COR-L47 (cell line): ENCODE results near the gene SORCS1.

Experiments used
- DNase-seq: peaks from one replicate; lab custom pipeline; 2025; lab: John Stamatoyannopoulos, UW

The SORCS1 gene

DNA sequence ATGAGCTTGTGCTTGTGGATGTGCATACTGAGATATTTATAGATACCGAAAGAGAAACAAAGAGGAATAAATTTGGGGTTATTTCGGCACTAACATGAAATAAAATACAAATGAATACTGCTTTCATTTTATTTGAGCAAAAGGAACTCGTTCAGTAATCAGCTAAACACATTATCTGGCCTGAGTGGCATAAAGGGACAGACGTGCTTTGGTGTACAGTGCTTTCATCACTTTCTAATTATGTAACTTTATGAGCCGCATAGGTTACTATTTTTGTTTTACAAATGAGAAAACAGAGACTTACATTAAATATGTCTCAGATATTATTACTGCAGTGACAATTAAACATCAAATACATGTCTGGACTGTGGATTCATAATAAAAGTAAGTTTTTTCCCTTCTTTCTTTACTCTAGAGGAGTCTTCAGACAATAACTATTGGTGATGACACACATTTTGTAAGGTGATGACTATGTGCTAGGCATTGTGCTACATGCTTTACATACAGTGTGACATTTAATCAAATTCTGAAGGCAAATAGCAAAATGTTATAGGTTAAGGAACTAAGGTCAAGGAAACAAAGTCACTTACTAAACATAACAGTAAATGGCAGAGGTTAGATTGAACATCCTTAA is 503.3 kb downstream of the SORCS1 start:
- DNase-seq: no peak

DNA sequence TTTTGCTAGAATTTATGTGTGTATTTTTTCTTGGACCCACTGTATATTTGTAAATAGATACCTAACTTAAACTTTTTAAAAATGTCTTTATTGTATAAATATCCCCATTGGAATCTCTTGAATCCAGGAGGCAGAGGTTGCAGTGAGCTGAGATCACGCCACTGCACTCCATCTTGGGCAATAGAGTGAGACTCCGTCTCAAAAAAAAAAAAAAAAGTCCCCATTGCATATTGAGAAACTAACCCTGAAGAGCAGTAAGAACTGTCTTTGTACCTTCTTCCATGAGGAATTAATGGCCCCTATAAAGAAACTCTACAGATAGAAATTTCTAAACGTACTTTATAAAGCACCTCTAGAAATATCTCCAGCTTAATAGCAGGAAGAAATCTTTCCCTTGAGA is 504.0 kb downstream of the SORCS1 start:
- DNase-seq: no peak

DNA sequence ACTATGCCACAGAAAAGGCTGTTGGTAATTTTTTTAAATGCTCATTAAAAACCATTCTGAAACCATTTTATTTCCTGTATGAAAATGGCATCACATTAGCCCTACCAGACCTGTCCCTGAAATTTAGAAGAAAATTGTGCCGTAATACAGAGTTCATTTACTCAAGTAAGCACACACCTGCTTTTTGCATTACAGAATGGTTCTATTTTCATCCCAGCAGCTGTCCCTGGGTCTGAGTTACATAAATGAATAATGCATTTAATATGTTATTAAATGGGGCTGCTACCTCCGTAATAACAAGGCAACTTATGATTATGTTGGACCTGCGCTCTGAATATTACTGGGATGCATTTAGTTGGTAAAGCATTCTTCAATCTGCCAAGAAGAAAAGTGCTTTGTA is 508.9 kb downstream of the SORCS1 start:
- DNase-seq: no peak

DNA sequence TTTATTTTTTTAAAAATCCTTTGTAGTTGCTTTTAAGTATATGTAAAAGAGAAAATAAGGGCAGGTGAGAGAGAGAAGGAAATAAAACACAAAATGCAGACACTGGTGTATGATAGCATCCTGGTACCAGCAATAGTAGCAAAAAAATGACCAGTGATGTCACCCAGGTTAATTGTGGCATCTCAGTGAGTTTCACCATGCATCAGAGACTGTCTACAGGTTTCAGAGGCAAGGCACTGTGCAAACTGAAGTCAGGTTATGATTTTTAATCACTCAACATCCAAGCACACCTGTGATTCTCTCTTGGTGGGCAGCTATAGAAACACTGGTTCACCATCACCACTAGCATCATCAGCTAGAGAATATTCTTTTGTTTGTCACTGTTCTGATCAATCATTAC is 509.3 kb downstream of the SORCS1 start:
- DNase-seq: no peak

DNA sequence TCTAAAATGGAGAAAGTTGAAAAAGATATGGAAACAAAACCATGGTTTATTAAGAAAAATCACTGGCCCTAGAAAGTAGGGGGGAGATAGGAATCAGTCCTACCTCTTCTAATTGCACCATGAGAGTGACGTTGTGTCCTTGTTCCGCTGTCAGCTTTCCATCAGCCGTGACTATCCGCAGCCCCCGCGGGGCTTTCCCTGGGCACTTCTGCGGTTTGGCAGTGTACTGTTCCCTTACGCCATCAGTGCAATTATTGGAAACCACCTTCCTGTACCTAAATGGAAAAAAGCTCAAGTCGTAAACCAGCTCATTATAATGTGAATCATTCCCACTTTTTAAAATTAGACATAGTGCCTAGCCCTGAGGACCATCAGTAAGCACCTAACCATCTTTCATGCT is 512.2 kb downstream of the SORCS1 start:
- no peak for DNase-seq

DNA sequence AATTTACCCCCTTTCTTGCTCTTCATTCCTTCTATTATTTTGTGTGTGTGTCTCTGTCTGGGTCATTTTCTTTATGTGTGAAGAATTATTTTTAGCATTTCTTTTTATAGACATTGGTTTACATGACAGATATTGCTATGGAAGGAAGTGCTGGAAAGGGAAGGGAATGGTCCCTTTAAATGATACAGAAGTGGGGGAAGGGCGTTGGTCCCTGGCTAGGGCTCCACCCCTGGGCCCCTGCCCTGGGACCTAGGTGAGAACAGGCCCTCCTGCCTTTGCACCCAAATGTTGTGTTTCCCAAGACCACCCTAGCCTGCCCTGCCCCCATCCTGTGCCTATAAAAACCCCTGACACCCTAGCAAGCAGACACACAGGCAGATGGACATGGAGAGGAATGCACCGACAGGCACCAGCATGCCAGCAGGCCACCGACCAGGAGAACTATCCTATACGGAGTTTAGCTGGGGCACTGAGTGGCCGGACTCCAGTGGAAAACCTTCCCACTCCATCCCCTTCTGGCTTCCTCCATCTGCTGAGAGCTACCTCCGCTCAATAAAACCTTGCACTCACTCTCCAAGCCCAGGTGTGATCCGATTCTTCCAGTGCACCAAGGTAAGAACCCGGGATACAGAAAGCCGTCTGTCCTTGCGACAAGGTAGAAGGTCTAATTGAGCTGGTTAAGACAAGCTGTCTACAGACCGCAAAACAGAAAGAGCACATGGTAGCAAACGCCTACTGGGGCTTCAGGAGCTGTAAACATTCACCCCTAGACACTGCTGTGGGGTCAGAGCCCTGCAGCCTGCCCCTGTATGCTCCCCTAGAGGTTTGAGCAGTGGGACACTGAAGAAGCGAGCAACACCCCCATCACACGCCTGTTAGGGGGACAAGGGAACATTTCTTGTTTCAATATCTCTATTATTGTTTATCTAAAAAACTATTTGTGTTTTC is 515.7 kb downstream of the SORCS1 start:
- DNase-seq: no peak

DNA sequence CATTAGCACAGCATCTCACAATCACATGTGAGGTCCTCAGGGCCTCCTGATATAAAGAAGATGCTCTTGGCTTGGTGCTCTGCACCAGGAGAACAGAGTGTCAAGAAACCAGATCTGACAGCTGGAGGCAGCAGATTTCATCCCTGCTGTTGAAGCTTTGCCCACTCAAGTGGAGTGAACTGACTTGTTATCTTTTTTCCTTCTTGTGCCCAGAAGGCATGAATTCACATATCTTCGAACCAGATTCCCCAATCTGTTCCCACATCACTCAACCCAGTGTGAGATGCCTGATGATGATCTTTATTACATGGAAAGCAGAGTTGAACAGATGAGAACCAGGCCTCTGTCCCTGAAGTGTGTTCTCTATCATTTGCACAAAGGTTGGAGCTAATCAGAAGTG is 521.0 kb downstream of the SORCS1 start:
- DNase-seq: no peak

DNA sequence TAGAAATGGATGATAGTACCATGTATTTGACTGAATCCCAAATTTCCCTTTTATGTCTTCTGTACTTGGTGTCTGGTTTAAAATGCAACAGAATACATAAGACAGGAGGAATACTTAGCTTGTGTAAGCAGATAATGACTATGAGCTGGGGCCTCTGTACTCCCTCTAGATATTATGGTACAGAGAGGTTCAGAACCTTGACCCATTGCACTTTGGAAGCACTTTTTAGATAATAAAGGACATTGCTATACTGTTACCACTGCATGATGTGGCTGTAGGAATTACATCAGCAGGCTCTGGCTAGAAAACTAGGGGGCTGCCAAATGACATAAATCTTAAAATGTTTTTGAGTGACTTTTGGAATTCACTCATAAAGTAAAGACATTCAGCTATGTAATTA is 526.6 kb downstream of the SORCS1 start:
- no peak for DNase-seq

DNA sequence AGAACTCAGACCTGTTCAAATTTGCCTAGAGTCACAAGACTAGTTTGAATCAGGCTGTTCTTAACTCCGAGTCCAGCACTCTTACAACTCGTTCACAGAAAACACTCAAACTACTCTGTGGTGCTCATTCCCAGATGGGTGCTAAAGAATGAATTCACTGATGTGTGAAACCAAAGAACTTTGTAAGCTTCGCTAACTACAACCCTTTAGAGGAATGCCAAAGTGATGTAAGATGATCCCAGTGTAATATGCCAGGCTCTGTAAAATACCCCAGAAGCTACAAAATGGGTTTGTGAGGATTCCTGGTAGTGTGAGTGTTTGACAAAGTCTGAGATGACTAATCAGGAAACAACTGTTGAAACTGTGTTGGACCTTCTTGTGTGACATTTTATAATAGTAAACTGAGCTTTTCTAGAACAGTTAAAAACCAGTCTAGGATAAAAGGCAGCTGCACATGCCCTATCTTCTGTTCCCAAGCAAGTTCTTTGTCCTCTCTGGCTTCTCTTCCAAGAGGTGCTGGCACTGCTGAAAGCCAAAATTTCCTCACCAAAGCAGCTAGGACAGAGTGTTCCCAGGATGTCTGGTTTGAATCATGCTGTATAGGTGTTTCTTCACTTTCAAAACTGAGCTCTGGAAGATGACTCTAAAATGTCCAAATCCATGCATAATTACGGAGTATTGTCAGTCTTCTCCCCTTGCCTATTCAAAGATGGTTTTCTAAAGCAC is 527.6 kb downstream of the SORCS1 start:
- DNase-seq: no peak

DNA sequence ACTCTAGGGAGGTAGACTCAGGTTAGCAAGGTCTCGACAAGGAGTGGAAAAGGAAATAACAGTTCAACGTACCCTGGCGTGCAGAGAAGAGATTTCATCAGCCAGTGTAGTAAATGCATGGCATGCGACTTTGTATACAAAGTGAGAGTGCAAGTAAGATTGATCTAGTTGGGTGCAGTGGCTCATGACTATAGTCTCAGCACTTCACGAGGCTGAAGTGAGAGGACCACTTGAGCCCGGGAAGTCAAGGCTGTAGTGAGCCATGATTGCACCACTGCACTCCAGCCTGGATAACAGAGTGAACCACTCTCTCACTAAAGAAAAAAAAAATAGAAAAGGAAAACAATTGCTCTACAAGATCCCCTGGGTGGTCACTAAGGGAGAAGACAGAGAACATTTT is 528.6 kb downstream of the SORCS1 start:
- DNase-seq: no peak

DNA sequence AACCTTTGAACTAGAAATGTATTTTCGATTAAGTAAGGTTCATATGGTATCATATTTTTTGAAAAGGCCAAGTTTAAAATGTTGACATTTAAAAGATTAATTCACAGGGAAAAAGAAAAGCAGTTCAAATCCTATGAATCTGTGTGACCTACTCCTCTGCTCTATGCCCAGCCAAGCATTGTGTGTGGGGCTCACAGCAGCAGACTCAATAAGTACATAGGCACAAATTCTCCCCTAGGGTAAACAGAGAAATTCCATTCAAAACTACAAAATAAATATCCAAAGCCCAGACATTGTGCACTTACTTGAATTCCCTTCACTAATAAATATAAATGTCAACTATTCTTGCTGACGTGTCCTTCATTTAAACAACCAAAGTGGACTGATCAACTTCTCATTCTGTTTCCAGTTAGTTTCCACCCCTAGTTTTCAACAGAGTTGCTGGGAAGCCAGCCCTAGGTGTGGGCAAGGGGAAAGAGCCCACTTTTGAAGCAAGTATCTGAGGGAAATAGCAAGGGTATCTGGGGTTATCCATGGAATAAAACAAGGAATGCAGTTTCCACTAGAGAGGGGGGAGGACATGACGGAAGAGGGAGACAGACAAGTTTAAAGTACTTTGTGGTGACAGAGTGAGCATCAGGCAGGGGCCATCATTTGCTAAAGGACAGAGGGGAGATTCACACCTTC is 533.3 kb downstream of the SORCS1 start:
- no peak for DNase-seq

DNA sequence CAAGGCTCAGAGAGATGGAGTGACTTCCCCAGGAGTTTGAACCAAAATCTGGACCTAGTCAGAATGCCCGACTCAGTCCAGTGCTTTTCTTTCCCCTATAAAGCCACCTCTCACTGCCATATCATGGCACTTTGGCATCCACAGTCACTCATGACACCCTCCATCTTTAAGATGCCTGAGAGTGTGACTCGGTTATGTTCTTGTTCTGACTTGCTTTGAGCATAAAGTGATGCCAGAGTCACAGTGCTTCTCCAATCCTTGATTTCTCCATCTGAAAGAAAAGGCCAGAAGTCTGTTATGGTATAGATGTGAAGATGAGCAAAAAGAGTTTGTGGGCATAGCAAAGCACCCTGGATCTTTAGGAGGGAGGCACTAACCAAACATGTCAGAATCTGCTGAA is 538.1 kb downstream of the SORCS1 start:
- DNase-seq: no peak

DNA sequence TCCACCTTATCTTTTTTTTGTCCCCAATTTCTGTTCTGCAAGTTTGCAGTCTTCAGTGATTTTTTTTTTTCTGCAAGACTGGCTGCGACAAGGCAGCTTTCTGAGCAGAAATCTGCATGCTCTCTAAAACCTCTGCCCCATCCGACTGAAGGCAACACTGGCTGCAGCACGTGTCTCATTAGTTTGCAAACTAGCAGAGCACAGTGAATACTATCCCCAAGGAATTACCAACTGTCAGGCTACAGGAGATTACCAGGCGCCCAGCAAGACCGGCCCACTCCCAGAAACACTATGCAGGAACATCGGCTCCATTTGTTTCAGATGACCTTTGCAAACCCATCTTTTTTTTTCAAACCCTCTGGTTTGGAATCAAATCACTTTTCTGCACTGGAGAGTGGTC is 538.8 kb downstream of the SORCS1 start:
- no peak for DNase-seq

DNA sequence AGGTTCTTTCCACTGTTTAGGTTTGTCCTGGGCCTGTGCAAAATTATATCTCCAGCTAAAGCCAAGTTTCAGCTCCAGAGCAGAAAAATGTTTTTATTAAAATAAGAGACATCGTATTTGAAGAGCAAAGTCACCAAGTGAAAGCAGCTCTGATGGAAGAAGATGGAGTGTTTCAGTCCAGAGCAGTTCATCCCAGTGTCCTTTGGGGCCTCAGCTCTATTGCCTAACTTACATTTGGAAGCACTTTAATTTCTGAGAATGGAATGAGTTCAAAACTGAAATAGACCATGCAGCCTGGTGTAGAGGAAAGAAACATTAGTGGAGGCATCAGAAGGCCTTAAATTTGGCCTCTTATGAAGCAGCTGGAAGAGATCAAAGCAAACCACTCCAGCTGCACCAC is 545.2 kb downstream of the SORCS1 start:
- no peak for DNase-seq

DNA sequence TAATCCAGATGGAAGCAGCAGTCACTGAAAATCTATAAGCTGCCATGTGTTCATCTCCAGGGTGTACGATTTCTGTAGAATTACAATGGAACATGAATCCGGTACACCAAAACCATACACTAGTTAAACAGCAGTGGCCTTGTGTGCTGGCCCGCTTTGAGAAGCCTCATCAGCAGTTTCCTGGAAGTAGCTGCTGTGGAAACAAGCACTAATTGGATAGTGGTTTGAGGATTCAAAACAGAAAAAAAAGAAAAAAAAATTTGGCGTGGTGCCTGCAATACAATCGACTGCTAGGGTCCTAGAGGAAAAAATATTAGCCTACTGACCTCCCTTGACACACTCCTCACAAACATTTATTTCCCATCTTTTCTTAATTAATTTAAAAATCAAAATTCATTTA is 545.9 kb downstream of the SORCS1 start:
- no peak for DNase-seq

DNA sequence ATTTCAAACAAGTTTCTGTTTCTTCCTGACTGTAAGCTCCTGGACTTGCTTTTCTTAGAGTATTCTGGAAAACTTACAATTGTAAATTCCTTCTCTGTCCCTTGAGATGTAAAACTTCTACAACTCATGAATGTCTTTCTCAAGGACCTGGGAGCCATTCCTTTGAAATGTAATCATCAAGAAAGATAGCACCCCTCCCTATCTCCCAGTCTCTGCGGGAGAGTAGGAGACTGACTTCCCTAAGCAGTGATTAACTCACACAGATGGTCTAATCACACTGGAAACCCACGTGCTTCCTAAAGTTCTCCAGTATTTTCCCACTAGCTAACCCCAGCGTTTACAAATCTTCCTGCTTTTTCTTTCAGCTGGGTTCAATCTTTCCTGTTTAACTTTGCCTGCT is 549.4 kb downstream of the SORCS1 start:
- no peak for DNase-seq

DNA sequence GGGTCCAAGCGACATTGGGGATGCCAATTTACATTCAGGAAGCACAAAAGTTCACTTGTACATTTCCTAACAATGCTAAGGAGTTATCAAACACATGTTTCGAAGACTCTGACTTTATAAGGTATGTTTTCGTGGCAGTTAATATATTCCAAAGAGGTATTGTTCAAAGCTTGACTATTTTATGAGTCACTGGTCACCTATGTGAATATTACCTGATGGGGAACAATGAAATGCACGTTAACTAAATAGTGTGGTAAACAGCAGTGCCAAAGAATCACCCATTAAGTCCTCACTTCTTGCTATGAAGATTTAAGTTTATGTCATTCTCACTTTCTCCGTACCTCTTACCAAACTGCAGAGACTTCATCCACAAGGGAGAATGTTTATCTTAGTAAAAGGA is 550.2 kb downstream of the SORCS1 start:
- DNase-seq: no peak

DNA sequence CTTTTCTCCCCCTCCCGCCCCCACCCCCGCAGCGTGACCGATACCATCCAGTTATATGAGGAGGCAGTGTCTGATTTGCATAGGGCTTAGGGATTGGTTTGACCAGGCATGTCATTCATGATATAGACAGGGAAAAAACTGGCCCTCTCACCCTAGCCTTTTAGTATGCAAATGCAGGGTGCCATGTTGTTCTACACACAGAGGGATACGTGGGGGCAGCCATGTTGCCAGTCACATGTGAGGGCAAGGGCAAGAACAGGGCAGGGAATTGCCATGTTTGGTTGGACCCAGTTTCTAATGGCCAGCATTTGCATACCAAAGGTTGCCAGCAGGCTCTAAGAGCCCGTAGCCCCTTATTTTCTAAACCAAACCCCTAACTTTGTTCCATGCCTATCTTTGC is 552.1 kb downstream of the SORCS1 start:
- no peak for DNase-seq

DNA sequence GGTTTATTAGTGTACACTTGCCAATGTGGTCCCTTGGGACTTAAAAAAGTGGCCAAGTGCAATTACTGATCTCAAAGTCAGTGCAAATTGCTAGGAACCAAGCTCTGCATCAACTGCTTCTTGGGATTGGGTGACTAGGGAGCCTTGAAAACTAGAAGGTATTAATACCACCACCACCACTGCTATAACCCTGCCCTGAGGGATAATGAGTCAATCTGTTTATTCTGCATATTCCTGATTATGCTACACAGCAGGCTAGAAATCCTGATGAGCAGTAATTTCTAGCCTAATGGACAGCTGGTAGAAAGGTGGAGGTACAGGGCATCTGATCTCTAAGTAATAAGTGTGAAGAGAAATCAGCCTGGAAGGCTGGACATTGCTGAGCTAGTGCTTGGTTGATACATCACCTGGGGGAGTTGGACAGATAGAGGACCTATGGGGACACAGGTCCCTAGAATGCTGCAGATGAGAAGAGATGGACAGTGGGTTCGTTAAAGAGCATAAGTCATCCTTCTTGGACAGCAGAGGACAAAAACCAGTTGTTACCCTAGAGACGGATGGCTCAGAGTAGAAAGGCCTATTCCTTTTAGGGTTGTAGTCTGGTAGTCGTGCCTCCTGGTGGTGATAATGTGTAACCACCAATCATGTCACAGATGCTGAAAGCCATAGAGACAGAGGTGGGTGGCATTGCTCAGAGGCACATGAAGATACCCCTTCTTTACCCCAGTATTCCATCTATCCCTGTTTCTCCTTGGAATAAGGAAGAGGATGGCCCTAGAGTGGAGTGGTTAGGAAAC is 554.8 kb downstream of the SORCS1 start:
- no peak for DNase-seq

DNA sequence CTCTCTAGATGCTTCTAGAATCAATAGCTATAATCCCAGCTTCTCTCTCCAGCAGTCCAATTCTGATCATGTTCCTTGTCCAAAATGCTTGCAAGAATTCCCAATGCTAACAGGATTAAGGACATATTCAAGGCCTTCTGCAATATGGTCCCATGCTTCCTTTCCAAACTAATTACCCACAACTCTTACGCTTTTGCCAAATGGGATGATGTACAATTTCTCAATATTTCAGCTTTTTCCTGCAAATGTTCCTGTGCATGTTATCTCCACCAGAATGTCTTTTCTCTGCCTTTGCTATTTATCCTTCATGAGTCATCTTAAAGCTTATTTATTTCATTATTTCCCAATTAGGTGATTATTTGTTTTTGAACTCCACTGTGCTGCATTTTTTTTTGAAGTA is 556.4 kb downstream of the SORCS1 start:
- DNase-seq: no peak

DNA sequence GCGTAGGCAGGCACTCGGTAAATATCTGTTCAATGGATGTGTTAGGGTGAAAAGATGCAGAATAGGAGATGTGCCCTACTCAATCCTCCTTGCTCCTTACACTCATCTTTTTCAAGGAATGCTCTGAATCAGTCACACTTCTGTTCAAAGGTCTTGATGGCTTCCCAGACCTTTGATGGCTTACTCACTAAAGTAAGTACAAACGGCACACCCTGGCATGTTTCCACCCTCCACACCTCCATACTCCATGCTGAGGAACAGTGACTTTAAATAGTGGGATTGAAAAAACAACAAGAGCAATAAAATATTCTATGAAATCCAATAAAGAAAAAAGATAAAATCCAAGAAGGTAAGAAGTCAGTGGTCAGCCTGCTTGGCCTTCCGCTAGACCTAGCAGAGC is 569.2 kb downstream of the SORCS1 start:
- DNase-seq: no peak

DNA sequence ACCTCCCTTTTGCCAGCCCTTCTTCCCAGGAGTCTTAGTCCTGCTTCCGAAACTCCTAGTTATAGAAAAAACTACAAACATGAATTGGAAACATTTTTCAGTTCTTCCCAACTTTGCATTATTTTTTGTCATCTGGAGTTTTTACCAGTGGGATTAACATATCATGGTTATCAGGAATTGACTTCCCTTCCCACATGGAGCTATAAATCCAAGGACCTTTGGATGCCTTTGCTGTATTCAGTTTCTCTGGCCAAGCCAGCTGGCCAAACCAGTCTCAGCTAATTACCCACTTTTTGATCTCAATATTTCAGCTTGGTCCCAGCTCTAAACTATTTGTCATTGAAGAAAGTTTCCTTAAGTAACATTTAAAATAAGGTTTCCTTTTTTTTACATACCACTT is 570.6 kb downstream of the SORCS1 start:
- no peak for DNase-seq
